Stimulated activated naive CD4-positive, alpha-beta T cell (primary cell): ENCODE results near the gene AKAP7.

Experiments
- DNase-seq, 6 experiments: peaks; one replicate each; lab custom pipeline; 2025; lab: John Stamatoyannopoulos, UW

The AKAP7 gene

DNA sequence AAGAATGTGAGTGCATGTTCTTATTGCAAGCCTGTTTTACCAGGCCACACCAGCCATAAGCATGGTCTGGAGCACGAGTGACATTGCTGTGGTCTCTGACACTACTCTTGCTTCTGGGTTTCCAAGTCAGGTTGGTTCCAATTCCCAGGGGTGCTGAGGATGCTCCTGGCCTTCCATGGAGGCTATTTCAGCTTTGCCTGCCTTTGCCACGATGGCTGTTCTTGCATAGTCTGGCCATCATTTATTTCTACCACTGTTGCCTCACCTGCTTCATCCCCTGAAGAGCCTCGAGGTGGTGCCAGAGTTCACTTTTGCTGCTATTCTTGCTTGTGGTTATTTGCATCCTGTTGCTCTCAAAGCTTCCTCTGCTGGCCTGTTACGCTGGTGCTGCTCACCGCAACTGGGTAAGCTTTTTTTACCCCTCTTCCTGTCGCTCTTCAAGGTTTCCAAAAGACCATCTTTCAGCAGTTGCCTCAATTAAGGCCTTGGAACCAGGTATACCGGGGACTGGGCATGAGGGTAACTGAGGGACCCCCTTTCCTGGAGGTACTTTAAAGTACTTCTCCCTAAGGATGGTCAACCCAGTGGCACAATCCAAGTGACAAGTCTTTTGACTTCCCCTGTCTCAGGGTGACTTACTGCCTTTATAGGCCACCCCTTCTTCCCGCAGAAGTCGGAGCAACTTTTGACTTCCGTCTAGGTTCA is 64.5 kb downstream of the AKAP7 start:
- DNase-seq = peak; percentile 66 to 90 (median 77)

GRCh38 chr6:131205481-131206244 is 70.4 kb downstream of the AKAP7 start:
- peak in 2 of 6 experiments; percentile 20 to 35 for DNase-seq

- no peak for DNase-seq
These were observed 71.4 kb downstream of the AKAP7 start for GRCh38 chr6:131206463-131207251.

GRCh38 chr6:131208787-131209186 is 73.5 kb downstream of the AKAP7 start:
- DNase-seq = no peak

- no peak for DNase-seq
These were observed 75.2 kb downstream of the AKAP7 start for GRCh38 chr6:131210469-131210868.

DNA sequence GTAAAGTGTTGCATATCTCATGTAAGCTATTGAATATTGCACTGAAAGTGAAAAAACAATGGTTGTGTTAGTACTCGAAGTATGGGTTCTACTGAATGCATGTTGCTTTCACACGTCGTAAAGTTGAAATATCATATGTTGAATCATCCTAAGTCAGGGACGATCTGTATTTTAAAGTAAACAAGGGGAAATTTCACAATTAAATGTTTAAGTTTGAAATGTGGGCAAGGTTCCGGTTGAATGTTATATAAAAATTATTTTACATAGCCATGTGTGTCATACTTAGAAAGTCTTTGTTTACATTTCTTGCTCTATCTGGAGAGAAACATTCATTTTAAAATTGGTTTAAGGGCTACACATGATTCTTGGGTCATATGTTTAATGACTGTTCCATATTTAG is 76.8 kb downstream of the AKAP7 start:
- DNase-seq = no peak

DNA sequence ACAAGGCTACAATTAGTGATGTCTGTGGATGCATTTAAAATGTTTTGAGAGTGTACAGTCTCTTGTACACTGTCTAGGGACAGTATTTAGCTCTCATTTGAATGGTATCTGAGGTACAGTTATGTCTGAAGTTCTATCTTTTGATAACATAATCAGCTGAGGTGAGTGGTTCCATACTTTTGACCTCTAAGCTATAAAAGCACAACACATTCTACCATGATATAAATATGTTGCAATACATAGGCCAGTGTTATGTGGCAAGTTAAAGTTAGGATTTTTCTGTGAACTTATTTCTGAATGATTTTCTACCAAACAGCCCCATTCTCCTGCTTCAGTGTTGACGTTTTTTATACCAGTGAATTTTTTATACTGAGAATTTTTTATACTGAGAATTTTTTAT is 77.6 kb downstream of the AKAP7 start:
- DNase-seq = no peak

- no peak for DNase-seq
These were observed 78.3 kb downstream of the AKAP7 start for GRCh38 chr6:131213501-131213990.

GRCh38 chr6:131215219-131215618 is 80.0 kb downstream of the AKAP7 start:
- no peak for DNase-seq

DNA sequence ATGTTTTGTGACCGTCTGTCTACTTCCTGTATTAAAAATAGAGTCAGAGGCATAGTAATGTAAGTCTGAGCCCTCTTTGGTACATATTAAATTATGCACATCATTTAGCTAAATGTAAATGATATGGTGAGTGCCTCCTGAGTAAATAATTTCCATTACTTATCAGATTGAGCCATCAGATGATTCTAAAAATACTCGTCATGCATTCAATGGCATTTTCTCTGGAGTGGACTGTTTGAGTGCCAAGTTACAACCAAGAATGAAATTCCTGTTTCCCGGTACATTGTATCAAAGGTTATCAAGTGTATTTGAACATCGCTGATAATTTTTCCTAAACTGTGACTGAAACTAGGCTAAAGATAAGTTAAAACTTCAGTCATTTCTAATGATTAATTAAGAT is 81.0 kb downstream of the AKAP7 start:
- DNase-seq = no peak

DNA sequence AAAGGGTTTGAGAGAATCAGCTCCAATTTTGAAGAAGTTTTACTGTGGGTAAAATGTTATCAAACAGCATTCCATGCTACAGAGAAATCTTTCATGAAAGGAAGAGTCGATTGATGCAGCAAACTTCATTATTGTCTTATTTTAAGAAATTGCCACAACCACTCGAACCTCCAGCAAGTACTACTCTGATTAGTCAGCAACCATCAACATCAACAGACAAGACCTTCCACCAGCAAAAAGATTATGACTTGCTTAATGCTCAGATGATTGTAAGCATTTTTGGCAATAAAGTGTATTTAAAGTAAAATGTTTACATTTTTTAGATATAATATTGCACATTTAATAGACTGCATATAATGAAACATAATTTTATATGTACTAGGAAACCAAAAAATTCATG is 87.5 kb downstream of the AKAP7 start:
- no peak for DNase-seq

- DNase-seq = no peak
These were observed 88.1 kb downstream of the AKAP7 start for GRCh38 chr6:131223416-131223815.

DNA sequence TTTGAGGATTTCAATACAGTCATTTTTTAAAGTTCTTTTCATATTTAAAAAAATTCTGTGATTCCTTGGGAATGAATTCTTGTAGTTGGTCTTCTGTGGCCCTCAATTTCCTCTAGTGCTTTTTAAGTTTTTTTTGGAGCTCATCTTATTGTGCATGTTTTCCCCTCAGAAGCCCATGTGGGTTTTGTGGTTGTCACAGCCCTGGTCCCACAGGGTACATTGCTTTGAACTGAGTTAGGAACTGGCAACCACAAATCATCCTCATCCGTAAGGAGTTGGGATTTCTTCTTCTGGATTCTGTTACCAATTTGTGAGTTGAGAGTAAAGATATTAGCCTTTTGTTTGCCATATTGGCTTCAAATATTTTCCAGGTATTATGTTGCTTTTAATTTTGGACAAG is 89.9 kb downstream of the AKAP7 start:
- DNase-seq = no peak

GRCh38 chr6:131225959-131226358 is 90.7 kb downstream of the AKAP7 start:
- DNase-seq = no peak

DNA sequence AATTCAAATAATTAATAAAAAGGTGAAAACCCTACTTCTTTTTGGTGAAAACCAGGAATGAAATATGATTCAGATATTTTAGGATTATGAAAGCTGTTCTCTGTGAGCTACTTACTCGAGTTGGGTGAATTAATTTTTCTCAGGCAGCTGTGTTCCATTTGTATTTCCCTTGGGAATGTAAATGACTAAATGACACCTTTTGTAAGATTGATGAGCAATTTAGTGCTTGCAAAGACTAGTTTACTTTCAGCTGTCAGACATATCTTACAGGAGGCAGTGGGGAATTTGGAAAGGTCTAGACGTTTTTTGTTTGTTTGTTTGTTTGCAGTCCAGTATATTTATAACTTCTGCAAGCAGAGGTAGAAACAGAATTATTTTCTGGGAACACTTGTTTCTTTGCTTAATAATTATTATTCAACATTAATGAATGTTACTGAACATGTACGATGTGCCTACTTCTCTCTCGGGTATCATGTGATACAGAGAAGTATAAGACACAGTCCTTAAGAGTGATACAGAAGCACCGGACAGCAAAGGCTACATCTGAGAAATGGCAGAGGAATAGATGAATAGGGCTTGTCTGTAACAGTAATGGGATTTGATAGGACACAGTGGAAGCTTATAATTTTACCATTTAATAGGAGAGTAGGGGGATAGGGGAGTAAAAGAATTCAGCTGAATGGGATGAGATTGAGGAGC is 91.3 kb downstream of the AKAP7 start:
- no peak for DNase-seq

DNA sequence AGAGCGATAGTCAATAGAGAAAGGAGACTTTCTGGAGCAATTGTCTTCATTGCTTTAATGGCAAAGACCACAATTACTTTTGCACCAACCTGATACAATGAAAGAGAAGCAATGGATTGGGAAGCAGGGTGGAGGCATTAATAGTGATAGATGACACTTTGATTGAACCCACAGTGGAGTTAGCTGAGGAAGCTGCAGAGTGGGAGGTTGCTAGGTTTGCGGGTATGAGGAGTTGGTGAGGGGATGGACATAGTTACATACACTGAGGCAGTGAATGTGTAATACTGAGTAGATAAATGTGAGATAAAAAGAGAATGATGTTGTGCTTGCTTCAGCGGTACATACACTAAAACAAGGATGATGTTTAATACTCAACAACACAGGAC is 91.9 kb downstream of the AKAP7 start:
- DNase-seq = no peak

- DNase-seq = no peak
These were observed 95.8 kb downstream of the AKAP7 start for GRCh38 chr6:131231103-131231502.

DNA sequence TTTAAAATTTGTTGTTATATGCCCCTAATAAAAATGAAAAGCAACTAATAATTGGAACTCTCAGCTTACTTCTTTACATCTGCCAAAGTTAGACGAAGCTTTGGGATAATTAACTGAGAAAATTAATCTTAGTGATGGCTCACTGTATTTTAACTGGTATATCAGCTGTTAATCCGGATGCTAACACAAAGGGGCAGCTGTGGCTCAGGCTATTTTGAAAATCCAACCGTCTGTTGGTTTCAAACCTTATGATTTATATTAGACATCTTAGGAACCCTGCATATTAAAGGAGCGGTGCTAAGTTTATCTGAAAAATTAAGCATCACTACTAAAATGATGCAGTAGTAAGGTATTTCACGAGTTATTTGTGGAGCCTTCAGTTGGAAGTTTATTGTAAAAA is 96.6 kb downstream of the AKAP7 start:
- no peak for DNase-seq

DNA sequence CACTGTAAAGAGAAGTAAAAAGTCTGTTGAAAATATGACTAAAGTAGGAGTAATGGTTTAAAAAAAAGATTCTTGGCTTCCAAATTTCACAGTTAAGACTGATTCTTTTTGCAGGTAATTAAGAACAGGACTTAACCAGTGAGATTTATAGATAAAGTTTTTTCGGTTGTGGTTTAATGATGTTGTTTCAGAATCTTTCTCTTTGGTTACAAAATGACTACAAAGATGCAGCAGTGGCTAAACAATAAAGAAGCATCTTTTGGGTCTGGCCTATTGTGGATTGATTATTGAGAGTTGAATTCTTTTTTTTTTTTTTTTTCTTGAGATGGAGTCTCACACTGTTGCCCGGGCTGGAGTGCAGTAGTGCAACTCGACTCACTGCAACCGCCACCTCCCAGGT is 109.7 kb downstream of the AKAP7 start:
- DNase-seq = no peak

DNA sequence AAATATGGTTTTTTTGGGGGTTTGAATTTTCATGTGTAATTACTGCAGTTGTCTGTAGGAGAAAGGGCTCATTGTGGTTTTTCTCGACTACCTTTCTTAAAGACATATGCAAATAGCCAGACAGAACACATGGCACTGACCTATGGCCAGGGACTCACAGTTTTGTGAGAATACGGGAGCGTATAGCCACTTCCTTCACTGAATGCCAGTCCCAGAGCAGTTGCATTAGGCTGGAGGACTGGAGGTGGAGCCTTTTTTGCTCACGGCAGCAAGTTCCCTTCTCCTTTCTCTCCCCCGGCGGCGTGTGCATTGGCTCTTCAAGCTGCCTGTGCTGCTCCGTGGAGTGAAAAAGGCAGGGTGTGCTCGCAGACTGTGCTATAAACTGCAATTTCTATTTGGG is 114.9 kb downstream of the AKAP7 start:
- peak in 4 of 6 experiments; percentile 8 to 28 (median 20) for DNase-seq

GRCh38 chr6:131250936-131251335 is 115.7 kb downstream of the AKAP7 start:
- no peak for DNase-seq

DNA sequence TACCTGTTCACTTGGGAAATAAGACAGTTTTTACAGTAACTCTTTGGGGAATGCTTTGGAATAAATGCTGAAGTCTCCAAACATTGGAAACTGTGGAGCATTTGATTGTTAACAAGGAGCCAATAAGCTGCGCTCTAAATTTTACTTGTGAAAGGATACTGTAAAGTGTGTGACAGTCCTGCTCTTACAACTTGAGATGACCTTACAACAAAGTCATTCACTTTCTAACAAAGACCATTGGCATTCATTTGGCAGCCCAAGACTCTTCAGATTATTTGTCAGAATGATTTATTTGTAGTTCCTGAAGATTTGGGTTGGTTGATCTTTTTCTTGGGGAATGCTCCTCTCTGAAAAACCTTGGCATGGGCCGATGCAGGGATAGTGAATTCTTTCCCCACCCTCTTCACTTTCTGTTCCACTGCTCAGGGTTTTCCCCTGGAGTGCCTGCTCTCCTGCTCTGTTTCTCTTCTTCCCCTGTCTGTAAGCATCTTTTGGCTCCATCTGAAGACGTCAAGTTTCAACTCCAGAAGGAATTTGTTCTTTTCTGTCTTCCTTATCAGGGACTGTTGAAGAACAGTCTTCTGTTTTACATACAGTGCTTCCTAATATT is 116.4 kb downstream of the AKAP7 start:
- no peak for DNase-seq
